PC-9 (cell line): ENCODE data around the gene ZNRF1.

ENCODE experiments used
- EZH2 ChIP-seq: fragments of 200-600 bp; sonication (generic); IDR thresholded peaks from 2 replicates; pipeline ENCODE4 v1.8.0; 2017; ENCODE audit warnings: antibody characterized with exemption, low read depth
- TF ChIP-seq, protein P1 (sequence below): fragments of 200-600 bp; sonication (generic); conservative IDR thresholded peaks from 2 replicates; pipeline ENCODE4 v1.6.1; 2017; ENCODE audit warnings: mixed run types, antibody characterized with exemption, mild to moderate bottlenecking, moderate library complexity

DNA sequence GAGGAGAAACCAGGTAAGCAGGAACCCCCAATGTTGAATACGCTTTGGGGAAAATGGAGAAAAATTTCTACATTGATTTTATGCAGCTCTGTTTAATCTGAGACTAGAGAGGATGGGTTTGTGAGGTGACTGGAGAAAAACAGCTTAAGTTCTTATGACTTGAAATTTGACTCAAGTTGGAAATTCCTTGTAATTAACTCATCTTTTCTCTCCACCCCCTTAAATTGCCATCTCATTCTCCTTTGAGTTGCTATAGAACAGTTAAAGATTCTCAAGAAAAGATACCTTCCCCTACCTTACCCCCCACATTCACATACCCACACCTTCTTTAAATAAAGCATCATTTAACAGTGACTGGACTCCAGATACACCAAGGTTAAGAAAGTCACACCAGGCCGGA is 24.2 kb downstream of the ZNRF1 start:
- TF ChIP-seq, protein P1, sequence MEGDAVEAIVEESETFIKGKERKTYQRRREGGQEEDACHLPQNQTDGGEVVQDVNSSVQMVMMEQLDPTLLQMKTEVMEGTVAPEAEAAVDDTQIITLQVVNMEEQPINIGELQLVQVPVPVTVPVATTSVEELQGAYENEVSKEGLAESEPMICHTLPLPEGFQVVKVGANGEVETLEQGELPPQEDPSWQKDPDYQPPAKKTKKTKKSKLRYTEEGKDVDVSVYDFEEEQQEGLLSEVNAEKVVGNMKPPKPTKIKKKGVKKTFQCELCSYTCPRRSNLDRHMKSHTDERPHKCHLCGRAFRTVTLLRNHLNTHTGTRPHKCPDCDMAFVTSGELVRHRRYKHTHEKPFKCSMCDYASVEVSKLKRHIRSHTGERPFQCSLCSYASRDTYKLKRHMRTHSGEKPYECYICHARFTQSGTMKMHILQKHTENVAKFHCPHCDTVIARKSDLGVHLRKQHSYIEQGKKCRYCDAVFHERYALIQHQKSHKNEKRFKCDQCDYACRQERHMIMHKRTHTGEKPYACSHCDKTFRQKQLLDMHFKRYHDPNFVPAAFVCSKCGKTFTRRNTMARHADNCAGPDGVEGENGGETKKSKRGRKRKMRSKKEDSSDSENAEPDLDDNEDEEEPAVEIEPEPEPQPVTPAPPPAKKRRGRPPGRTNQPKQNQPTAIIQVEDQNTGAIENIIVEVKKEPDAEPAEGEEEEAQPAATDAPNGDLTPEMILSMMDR: no peak
- TF ChIP-seq EZH2: no peak
